Endothelial cell of umbilical vein (primary cell): ENCODE results near the gene IQCH.

Source experiments
- EZH2 ChIP-seq: IDR thresholded peaks from 2 replicates; pipeline ENCODE4 v1.6.1; 2012; ENCODE audit warnings: borderline replicate concordance, low read depth, mild to moderate bottlenecking, moderate library complexity, low read length, inconsistent platforms; ENCODE audit not compliant: severe bottlenecking
- FOS ChIP-seq: IDR thresholded peaks from 2 replicates; pipeline ENCODE4 v1.6.1; 2011; ENCODE audit warnings: mild to moderate bottlenecking, low read length, moderate library complexity, borderline replicate concordance; ENCODE audit not compliant: insufficient read depth
- JUN ChIP-seq: IDR thresholded peaks from 2 replicates; pipeline ENCODE4 v1.6.1; 2011; ENCODE audit warnings: borderline replicate concordance, low read depth; ENCODE audit not compliant: insufficient read length, insufficient read depth
- MYC ChIP-seq: IDR thresholded peaks from one replicate; pipeline ENCODE4 v1.6.1; 2011; ENCODE audit warnings: mild to moderate bottlenecking, low read depth, low read length
- POLR2A ChIP-seq: IDR thresholded peaks from 2 replicates; pipeline ENCODE4 v1.6.1; 2012; ENCODE audit warnings: low read depth, mild to moderate bottlenecking, control low read depth, low read length
- POLR2AphosphoS5 ChIP-seq: IDR thresholded peaks from 2 replicates; pipeline ENCODE4 v1.6.1; 2012; ENCODE audit warnings: low read depth, mild to moderate bottlenecking, control low read depth, low read length, moderate library complexity; ENCODE audit not compliant: insufficient read depth
- TF ChIP-seq, protein P1 (sequence below): IDR thresholded peaks from 2 replicates; pipeline ENCODE4 v1.6.1; 2011; ENCODE audit not compliant: insufficient read depth, insufficient read length
- TF ChIP-seq, protein P2 (sequence below), 2 donors: IDR thresholded peaks; 1 replicate in 1 of 2; 2 replicates in 1 of 2; pipeline ENCODE4 v1.5.1; 2011; ENCODE audit warnings: low read length in 2 of 2, mild to moderate bottlenecking in 2 of 2, moderate library complexity in 2 of 2, control low read depth in 1 of 2, inconsistent platforms in 1 of 2, low read depth in 1 of 2; ENCODE audit not compliant: insufficient read depth in 1 of 2; ENCODE audit errors: extremely low read depth in 1 of 2

DNA sequence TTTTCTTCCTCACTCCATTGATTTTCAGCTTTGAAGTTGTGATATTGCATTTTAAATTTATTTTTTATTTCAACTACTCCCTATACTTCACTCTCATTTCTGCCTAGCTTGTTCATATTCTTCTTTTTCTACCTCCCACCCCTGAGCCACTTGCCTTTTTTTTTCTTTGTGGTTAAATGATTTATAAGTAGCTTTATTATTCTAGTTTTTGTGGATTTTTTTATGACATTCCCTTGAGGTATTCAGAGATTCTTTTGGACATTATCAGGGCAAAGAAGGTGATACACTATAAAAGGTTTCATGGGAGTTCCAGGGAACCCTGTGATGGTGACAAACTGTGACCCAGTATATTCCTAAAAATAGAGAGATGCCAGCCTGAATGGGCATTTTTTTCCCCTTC, 269.6 kb downstream of the IQCH start:
- TF ChIP-seq EZH2, result no peak
- TF ChIP-seq, protein P1, sequence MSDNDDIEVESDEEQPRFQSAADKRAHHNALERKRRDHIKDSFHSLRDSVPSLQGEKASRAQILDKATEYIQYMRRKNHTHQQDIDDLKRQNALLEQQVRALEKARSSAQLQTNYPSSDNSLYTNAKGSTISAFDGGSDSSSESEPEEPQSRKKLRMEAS, result no peak
- TF ChIP-seq, protein P2, sequence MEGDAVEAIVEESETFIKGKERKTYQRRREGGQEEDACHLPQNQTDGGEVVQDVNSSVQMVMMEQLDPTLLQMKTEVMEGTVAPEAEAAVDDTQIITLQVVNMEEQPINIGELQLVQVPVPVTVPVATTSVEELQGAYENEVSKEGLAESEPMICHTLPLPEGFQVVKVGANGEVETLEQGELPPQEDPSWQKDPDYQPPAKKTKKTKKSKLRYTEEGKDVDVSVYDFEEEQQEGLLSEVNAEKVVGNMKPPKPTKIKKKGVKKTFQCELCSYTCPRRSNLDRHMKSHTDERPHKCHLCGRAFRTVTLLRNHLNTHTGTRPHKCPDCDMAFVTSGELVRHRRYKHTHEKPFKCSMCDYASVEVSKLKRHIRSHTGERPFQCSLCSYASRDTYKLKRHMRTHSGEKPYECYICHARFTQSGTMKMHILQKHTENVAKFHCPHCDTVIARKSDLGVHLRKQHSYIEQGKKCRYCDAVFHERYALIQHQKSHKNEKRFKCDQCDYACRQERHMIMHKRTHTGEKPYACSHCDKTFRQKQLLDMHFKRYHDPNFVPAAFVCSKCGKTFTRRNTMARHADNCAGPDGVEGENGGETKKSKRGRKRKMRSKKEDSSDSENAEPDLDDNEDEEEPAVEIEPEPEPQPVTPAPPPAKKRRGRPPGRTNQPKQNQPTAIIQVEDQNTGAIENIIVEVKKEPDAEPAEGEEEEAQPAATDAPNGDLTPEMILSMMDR (IDR thresholded peaks at IDR 0.05; ENCODE audit: extremely low read depth in 1 of 2, insufficient read depth in 1 of 2, low read depth in 1 of 2, low read length in 2 of 2), result no peak
- TF ChIP-seq MYC, result no peak
- TF ChIP-seq POLR2AphosphoS5, result no peak
- no peak for TF ChIP-seq JUN
- no peak for TF ChIP-seq POLR2A
- TF ChIP-seq FOS, result no peak
